Activated CD8-positive, alpha-beta T cell treated with anti-CD3 and anti-CD28 coated beads for 36 hours (primary cell): ENCODE data around the gene HSPA14. TPM values are rescaled to one million over a fixed set of nuclear protein-coding genes. Genes with fewer than 3 reads are reported as not detected.

Experiments used
- ATAC-seq: fragments of 200-7000 bp; cut with Tn5 transposase; one replicate; pipeline ENCODE4 v1.10.0; 2021; ENCODE audit warnings: mild to moderate bottlenecking, moderate library complexity
- CTCF ChIA-PET: fragments of 350-600 bp; sonication (Branson Sonifier 250); formaldehyde crosslinking; loops from one replicate; lab custom pipeline; 2021; ENCODE audit warnings: antibody characterized with exemption; lab: Charles Lee
- POLR2A ChIA-PET: fragments of 350-600 bp; sonication (Branson Sonifier 250); formaldehyde crosslinking; loops from one replicate; lab custom pipeline; 2021; ENCODE audit warnings: antibody characterized with exemption; lab: Charles Lee
- DNase-seq: peaks from one replicate; pipeline ENCODE4 v3.0.0-alpha.2; 2020
- H3K27ac Mint-ChIP-seq: one replicate; pipeline ENCODE4 v1.8.0; 2021; ENCODE audit warnings: mild to moderate bottlenecking, mixed read lengths
- H3K27me3 Mint-ChIP-seq: one replicate; pipeline ENCODE4 v1.8.0; 2021; ENCODE audit warnings: mixed read lengths
- H3K36me3 Mint-ChIP-seq: one replicate; pipeline ENCODE4 v1.8.0; 2021; ENCODE audit warnings: low read depth, mixed read lengths
- H3K4me1 Mint-ChIP-seq: one replicate; pipeline ENCODE4 v1.8.0; 2021; ENCODE audit warnings: low read depth, mixed read lengths
- H3K4me3 Mint-ChIP-seq: one replicate; pipeline ENCODE4 v1.8.0; 2021; ENCODE audit warnings: mild to moderate bottlenecking, moderate library complexity, mixed read lengths
- H3K9me3 Mint-ChIP-seq: one replicate; pipeline ENCODE4 v1.8.0; 2021; ENCODE audit warnings: mixed read lengths
- intact Hi-C: fragments of 100-400 bp; cut with micrococcal nuclease; formaldehyde crosslinking; loops from one replicate; pipeline ENCODE4 v1.10.0; 2022
- total RNA-seq, 2 experiments: library from RNA; stranded (reverse); gene quantifications; one replicate each; pipeline ENCODE4 v1.2.3, GENCODE V29; 2021
- TF ChIP-seq, protein P1 (sequence below): fragments of 200-600 bp; IDR thresholded peaks from one replicate; pipeline ENCODE4 v1.8.0; 2022; ENCODE audit warnings: antibody characterized with exemption, mild to moderate bottlenecking

Gene HSPA14
- total RNA-seq, 2 experiments from 2014 or later = 36.1 to 36.7 TPM

DNA sequence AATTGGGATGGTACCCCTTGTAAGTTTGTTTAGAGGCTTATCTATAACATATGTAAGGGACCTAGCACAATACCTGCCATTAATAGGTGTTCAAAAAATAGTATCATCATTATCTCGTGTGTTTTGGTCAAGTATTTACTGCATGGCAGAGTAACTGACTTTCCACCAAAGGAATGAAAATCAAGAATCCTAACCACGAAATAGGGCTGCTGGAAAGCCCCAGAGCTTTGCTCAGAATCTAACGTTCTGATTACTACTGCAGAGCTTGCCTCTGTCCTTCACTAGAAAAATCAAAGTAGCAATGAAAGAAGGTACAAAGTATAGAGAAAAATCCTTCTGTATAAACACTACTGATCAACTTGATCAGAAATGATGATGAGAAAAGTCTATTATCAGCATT, 80.9 kb downstream of the HSPA14 start:
- H3K4me1 Mint-ChIP-seq = peaks cover 11% of the 10 kb centered on the region
- peaks cover 90% of the 10 kb centered on the region for H3K36me3 Mint-ChIP-seq
- H3K4me3 Mint-ChIP-seq = no peak overlapping the region
- H3K27me3 Mint-ChIP-seq = no peaks in the 10 kb centered on the region
- POLR2A ChIA-PET = no interaction called here
- ATAC-seq = no peak
- TF ChIP-seq, protein P1, sequence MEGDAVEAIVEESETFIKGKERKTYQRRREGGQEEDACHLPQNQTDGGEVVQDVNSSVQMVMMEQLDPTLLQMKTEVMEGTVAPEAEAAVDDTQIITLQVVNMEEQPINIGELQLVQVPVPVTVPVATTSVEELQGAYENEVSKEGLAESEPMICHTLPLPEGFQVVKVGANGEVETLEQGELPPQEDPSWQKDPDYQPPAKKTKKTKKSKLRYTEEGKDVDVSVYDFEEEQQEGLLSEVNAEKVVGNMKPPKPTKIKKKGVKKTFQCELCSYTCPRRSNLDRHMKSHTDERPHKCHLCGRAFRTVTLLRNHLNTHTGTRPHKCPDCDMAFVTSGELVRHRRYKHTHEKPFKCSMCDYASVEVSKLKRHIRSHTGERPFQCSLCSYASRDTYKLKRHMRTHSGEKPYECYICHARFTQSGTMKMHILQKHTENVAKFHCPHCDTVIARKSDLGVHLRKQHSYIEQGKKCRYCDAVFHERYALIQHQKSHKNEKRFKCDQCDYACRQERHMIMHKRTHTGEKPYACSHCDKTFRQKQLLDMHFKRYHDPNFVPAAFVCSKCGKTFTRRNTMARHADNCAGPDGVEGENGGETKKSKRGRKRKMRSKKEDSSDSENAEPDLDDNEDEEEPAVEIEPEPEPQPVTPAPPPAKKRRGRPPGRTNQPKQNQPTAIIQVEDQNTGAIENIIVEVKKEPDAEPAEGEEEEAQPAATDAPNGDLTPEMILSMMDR = no peak
- CTCF ChIA-PET = interaction anchor here (0.5 to 1.7 kb wide), 3 partner anchors 14 to 421 kb away, joined by 3 to 6 read pairs (median 3); no protein-coding TSS in a partner anchor
- H3K27ac Mint-ChIP-seq = no peak overlapping the region
- intact Hi-C loops = no loop called here
- no peak for DNase-seq
- H3K9me3 Mint-ChIP-seq = peaks cover 11% of the 10 kb centered on the region

Other genes starting within 250 kb of the HSPA14 start
- 100 to 1,000 TPM; 114 to 121 TPM for gene FAM107B, start 63.4 kb upstream of the HSPA14 start, total RNA-seq
- gene CDNF, start 269 bp upstream of the HSPA14 start, total RNA-seq = 1 to 10 TPM; 1.5 to 1.8 TPM
- 10 to 100 TPM; 22.5 to 23.9 TPM for gene MSANTD7, start within 50 bp of the HSPA14 start, total RNA-seq
- gene SUV39H2, start 40.6 kb downstream of the HSPA14 start, total RNA-seq = 10 to 100 TPM; 40.9 to 45.8 TPM
- gene DCLRE1C, start 115.8 kb downstream of the HSPA14 start, total RNA-seq = 10 to 100 TPM; 15.0 to 17.5 TPM
- gene MEIG1, start 121.1 kb downstream of the HSPA14 start, total RNA-seq = under 1 TPM in 1 of 2 experiments, not detected in 1; 0.79 TPM
- under 1 TPM; 0.32 to 0.63 TPM for gene OLAH, start 205.6 kb downstream of the HSPA14 start, total RNA-seq